ENCODE measurements around the gene APOBEC3C.

The APOBEC3C gene

DNA sequence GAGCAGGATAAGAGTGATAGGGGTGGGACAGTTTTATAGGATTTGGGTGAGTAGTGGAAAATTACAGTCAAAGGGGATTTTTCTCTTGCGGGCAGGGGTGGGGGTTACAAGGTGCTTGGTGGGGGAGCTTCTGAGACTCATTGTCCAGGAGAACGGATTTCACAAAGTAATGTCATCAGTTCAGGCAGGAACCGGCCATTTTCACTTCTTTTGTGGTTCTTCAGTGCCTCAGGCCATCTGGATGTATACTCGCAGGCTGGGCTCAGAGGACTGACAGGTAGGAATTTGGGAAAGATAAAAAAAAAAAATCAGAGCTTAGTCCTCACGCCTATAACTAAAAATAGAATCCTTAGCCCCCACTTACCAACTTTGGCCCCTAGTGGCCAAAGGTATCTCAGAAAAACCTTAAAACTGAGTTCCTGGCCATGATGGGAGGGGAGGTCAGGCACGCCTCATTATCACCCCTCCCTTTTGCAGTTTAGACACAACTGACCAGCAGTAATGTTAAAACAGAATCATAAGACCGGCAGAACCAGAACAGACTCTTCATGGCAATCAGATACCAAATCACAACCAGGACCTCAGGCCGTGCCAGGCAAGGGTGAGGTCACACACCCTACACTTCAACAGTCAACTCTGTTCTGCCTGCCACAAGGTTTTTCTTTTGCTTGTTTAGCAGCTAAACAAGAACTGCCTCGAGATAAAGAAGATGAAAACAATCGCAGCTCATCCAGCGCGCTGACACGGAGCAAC, 54.2 kb downstream of the APOBEC3C start:
- peak overlapping the region; percentile 99 for H3K27ac ChIP-seq (ENCODE audit: low read depth, low read length)
- H3K9me3 ChIP-seq (ENCODE audit: control insufficient read depth, insufficient read depth, low read length): no peaks in the 10 kb centered on the region
- TF ChIP-seq, protein P1, sequence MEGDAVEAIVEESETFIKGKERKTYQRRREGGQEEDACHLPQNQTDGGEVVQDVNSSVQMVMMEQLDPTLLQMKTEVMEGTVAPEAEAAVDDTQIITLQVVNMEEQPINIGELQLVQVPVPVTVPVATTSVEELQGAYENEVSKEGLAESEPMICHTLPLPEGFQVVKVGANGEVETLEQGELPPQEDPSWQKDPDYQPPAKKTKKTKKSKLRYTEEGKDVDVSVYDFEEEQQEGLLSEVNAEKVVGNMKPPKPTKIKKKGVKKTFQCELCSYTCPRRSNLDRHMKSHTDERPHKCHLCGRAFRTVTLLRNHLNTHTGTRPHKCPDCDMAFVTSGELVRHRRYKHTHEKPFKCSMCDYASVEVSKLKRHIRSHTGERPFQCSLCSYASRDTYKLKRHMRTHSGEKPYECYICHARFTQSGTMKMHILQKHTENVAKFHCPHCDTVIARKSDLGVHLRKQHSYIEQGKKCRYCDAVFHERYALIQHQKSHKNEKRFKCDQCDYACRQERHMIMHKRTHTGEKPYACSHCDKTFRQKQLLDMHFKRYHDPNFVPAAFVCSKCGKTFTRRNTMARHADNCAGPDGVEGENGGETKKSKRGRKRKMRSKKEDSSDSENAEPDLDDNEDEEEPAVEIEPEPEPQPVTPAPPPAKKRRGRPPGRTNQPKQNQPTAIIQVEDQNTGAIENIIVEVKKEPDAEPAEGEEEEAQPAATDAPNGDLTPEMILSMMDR (IDR thresholded peaks at IDR 0.05; ENCODE audit: low read depth, low read length, poor library complexity, severe bottlenecking): peak; percentile 47
- no peak for TF ChIP-seq EZH2phosphoT487 (IDR thresholded peaks at IDR 0.05; ENCODE audit: borderline replicate concordance, low read length)
- H4K20me1 ChIP-seq (ENCODE audit: control insufficient read depth, insufficient read depth, low read depth, low read length): no peaks in the 10 kb centered on the region
- peaks cover 93% of the 10 kb centered on the region for H3K4me1 ChIP-seq (ENCODE audit: control insufficient read depth, low read length)
- H3K4me3 ChIP-seq (ENCODE audit: low read length): peak overlapping the region; percentile 78
- H3F3A ChIP-seq (ENCODE audit: control insufficient read depth, insufficient read depth): peaks cover 48% of the 10 kb centered on the region
- H3K9me2 ChIP-seq (replicated peaks; ENCODE audit: control insufficient read depth, low read length): no peaks in the 10 kb centered on the region
- no peaks in the 10 kb centered on the region for H3K27me3 ChIP-seq (ENCODE audit: control insufficient read depth, low read length)
- H3K4me2 ChIP-seq (ENCODE audit: low read length): peak overlapping the region; percentile 74
- H3K36me3 ChIP-seq (ENCODE audit: control insufficient read depth, low read length): peaks cover 32% of the 10 kb centered on the region
- H3K79me2 ChIP-seq (ENCODE audit: control insufficient read depth, low read length): peaks cover 46% of the 10 kb centered on the region

Data from DOHH2 (cell line).